Suprapubic skin (tissue), 4 donors: ENCODE measurements around the gene ZNF579.

Experiments used
- EP300 ChIP-seq: sonication (generic); formaldehyde crosslinking; IDR thresholded peaks from one replicate; pipeline ENCODE4 v1.6.1; 2017; ENCODE audit warnings: antibody characterized with exemption
- POLR2AphosphoS5 ChIP-seq, 3 donors: sonication (generic); formaldehyde crosslinking; IDR thresholded peaks; one replicate each; pipeline ENCODE4 v1.6.1; 2017; ENCODE audit warnings: antibody characterized with exemption in 3 of 3
- TF ChIP-seq, protein P1 (sequence below), 2 donors: fragments of 200-600 bp in 1 of 2; fragments of 450-650 bp in 1 of 2; sonication (generic) in 1 of 2; IDR thresholded peaks; one replicate each; pipeline ENCODE4 v1.5.1; 2016 to 2019; ENCODE audit warnings: antibody characterized with exemption in 2 of 2, mild to moderate bottlenecking in 1 of 2, moderate library complexity in 1 of 2

DNA sequence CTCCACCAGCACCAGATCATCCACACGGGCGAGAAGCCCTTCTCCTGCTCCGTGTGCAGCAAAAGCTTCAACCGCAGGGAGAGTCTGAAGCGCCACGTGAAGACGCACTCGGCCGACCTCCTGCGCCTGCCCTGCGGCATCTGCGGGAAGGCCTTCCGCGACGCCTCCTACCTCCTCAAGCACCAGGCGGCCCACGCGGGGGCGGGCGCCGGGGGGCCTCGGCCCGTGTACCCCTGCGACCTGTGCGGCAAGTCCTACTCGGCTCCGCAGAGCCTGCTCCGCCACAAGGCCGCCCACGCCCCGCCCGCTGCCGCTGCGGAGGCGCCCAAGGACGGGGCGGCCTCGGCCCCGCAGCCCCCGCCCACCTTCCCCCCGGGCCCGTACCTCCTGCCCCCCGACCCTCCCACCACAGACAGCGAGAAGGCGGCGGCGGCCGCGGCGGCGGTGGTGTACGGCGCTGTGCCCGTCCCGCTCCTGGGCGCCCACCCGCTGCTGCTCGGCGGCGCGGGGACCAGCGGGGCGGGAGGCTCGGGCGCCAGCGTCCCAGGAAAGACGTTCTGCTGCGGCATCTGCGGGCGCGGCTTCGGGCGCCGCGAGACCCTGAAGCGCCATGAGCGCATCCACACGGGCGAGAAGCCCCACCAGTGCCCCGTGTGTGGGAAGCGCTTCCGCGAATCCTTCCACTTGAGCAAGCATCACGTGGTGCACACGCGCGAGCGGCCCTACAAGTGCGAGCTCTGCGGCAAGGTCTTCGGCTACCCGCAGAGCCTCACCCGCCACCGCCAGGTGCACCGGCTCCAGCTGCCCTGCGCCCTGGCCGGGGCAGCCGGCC is 34.3 kb upstream of the ZNF579 start:
- TF ChIP-seq, protein P1, sequence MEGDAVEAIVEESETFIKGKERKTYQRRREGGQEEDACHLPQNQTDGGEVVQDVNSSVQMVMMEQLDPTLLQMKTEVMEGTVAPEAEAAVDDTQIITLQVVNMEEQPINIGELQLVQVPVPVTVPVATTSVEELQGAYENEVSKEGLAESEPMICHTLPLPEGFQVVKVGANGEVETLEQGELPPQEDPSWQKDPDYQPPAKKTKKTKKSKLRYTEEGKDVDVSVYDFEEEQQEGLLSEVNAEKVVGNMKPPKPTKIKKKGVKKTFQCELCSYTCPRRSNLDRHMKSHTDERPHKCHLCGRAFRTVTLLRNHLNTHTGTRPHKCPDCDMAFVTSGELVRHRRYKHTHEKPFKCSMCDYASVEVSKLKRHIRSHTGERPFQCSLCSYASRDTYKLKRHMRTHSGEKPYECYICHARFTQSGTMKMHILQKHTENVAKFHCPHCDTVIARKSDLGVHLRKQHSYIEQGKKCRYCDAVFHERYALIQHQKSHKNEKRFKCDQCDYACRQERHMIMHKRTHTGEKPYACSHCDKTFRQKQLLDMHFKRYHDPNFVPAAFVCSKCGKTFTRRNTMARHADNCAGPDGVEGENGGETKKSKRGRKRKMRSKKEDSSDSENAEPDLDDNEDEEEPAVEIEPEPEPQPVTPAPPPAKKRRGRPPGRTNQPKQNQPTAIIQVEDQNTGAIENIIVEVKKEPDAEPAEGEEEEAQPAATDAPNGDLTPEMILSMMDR (IDR thresholded peaks at IDR 0.05) = no peak
- TF ChIP-seq EP300 (no peak), POLR2AphosphoS5 (IDR thresholded peaks at IDR 0.05) (no peak)
